K562 (cell line): ENCODE measurements around the gene GOLGA8A. TPM values are rescaled to one million over a fixed set of nuclear protein-coding genes. Genes with fewer than 3 reads are reported as not detected.

ENCODE experiments used
- CBX3 ChIP-seq, 2 experiments: IDR thresholded peaks; 1 replicate in 1 of 2; 2 replicates in 1 of 2; pipeline ENCODE4 v1.6.1; 2012; ENCODE audit warnings: inconsistent platforms in 2 of 2, low read length in 2 of 2, borderline replicate concordance in 1 of 2, control low read depth in 1 of 2
- CEBPG ChIP-seq, 3 experiments: fragments of 200-800 bp in 1 of 3; sonication (Bioruptor generic) in 1 of 3; sonication (generic) in 1 of 3; formaldehyde crosslinking in 1 of 3; IDR thresholded peaks in 2 of 3; conservative IDR thresholded peaks in 1 of 3; 2 replicates each; pipeline versions ENCODE4 v1.6.1 to v1.8.0; 2016 to 2022; ENCODE audit warnings: missing compliant biosample characterization in 2 of 3, missing genetic modification characterization in 2 of 3, mild to moderate bottlenecking in 1 of 3, missing genetic modification reagents in 1 of 3
- ETV1 ChIP-seq: fragments of 450-650 bp; conservative IDR thresholded peaks from 2 replicates; pipeline ENCODE4 v1.6.1; 2016; ENCODE audit warnings: missing genetic modification characterization, control low read depth, low read depth, missing compliant biosample characterization
- GABPB1 ChIP-seq: sonication (generic); formaldehyde crosslinking; IDR thresholded peaks from 2 replicates; pipeline ENCODE4 v1.8.0; 2022; ENCODE audit warnings: mild to moderate bottlenecking, missing genetic modification reagents
- HDAC8 ChIP-seq: fragments of 450-650 bp; IDR thresholded peaks from 2 replicates; pipeline ENCODE4 v1.6.1; 2016; ENCODE audit warnings: mild to moderate bottlenecking, missing genetic modification characterization, moderate library complexity, missing compliant biosample characterization
- NFIX ChIP-seq: fragments of 250-450 bp; sonication (Bioruptor Pico); IDR thresholded peaks from 2 replicates; pipeline ENCODE4 v1.4.0; 2020; ENCODE audit warnings: low read depth, mild to moderate bottlenecking, moderate library complexity
- REST ChIP-seq, 2 experiments: fragments of 450-650 bp; formaldehyde crosslinking in 1 of 2; IDR thresholded peaks; 2 replicates each; pipeline versions ENCODE4 v1.4.0 to v1.6.1; 2014 to 2020; ENCODE audit warnings: mild to moderate bottlenecking in 2 of 2, borderline replicate concordance in 1 of 2, low read depth in 1 of 2
- SRSF1 ChIP-seq: fragments of 200-400 bp; formaldehyde crosslinking; IDR thresholded peaks from 2 replicates; pipeline ENCODE4 v1.6.1; 2017; ENCODE audit warnings: mild to moderate bottlenecking, low read depth, low read length, moderate library complexity
- TAF7 ChIP-seq: fragments of 450-650 bp; IDR thresholded peaks from 2 replicates; pipeline ENCODE4 v1.6.1; 2016; ENCODE audit warnings: missing genetic modification characterization, missing compliant biosample characterization
- TEAD1 ChIP-seq, 2 experiments: fragments of 450-650 bp in 1 of 2; sonication (generic) in 1 of 2; formaldehyde crosslinking; IDR thresholded peaks; 2 replicates each; pipeline versions ENCODE4 v1.4.0 to v1.8.0; 2020 to 2022; ENCODE audit warnings: mild to moderate bottlenecking in 2 of 2, missing genetic modification reagents in 1 of 2
- ZFP91 ChIP-seq: sonication (generic); formaldehyde crosslinking; IDR thresholded peaks from 2 replicates; pipeline ENCODE4 v1.8.0; 2022; ENCODE audit warnings: mild to moderate bottlenecking, missing genetic modification reagents
- ZNF12 ChIP-seq: sonication (generic); formaldehyde crosslinking; IDR thresholded peaks from 2 replicates; pipeline ENCODE4 v1.4.0; 2020; ENCODE audit warnings: mild to moderate bottlenecking, missing genetic modification reagents
- ZNF280A ChIP-seq: fragments of 450-650 bp; IDR thresholded peaks from 2 replicates; pipeline ENCODE4 v1.6.1; 2018; ENCODE audit warnings: mild to moderate bottlenecking, low read depth; ENCODE audit not compliant: partially characterized antibody
- ZNF655 ChIP-seq: fragments of 250-450 bp; sonication (Bioruptor Pico); IDR thresholded peaks from 2 replicates; pipeline ENCODE4 v1.5.0; 2021
- ZNF695 ChIP-seq: fragments of 450-650 bp; formaldehyde crosslinking; IDR thresholded peaks from 2 replicates; pipeline ENCODE4 v1.4.0; 2020; ENCODE audit warnings: mild to moderate bottlenecking, moderate library complexity
- polyA plus RNA-seq, 8 experiments: library from polyadenylated mRNA; depleted of rRNA in 4 of 8; stranded (reverse) in 5 of 8; unstranded in 3 of 8; fragments of >200 nt; fragmentation: Nextera tagmentation in 2 of 8; fragmentation: Illumina TruSeq in 1 of 8; extraction: Ambion mirVana in 2 of 8; extraction: Trizol in 1 of 8; gene quantifications; 2 replicates each; pipeline versions ENCODE4 v1.2.1 to v1.2.3, GENCODE V29; 2011 to 2014; ENCODE audit warnings: inconsistent platforms in 1 of 8, missing spikeins in 1 of 8
- total RNA-seq, 7 experiments: library from RNA; depleted of rRNA in 6 of 7; stranded (reverse); fragments of >200 nt in 6 of 7; fragmentation: Illumina TruSeq in 2 of 7; extraction: Trizol in 2 of 7; gene quantifications; 2 replicates each; pipeline versions ENCODE4 v1.2.1 to v1.2.3, GENCODE V29; 2011 to 2021; ENCODE audit warnings: low replicate concordance in 1 of 7

Gene GOLGA8A
- total and polyA plus RNA-seq, 9 of the 15 experiments (the other 6 are each of a cell fraction or from before 2014, with no cell fraction given): 11.2 to 191 (median 56.3) TPM

GRCh38 chr15:34437687-34438086 is at the start of gene GOLGA8A (continued):
- no peak for TF ChIP-seq REST (IDR thresholded peaks at IDR 0.05; ENCODE audit: borderline replicate concordance)
- TF ChIP-seq REST (CRISPR knock-in tag; IDR thresholded peaks at IDR 0.05; ENCODE audit: low read depth): no peak
- no peak for TF ChIP-seq ZNF12
- no peak for TF ChIP-seq GABPB1 (CRISPR knock-in tag)
- no peak for TF ChIP-seq TAF7
- no peak for TF ChIP-seq ZNF655 (CRISPR knock-in tag)
- no peak for TF ChIP-seq ZNF695
- TF ChIP-seq HDAC8 (tag): no peak
- no peak for TF ChIP-seq CEBPG (CRISPR knock-in tag; IDR thresholded peaks at IDR 0.05)
- TF ChIP-seq CEBPG (tag; conservative IDR thresholded peaks at IDR 0.05 in 1 of 2, IDR thresholded peaks at IDR 0.05 in 1 of 2): no peak
- peak in 1 of 2 experiments; percentile 76; a peak in 1 of 3 replicates for TF ChIP-seq CBX3 (IDR thresholded peaks at IDR 0.05; ENCODE audit: borderline replicate concordance in 1 of 2, low read length in 2 of 2)
- no peak for TF ChIP-seq ETV1 (tag)
- no peak for TF ChIP-seq NFIX (CRISPR knock-in tag)
- TF ChIP-seq SRSF1: no peak
- TF ChIP-seq TEAD1 (CRISPR knock-in tag; IDR thresholded peaks at IDR 0.05): peak; percentile 67 to 86; a peak in 2 of 4 replicates
- TF ChIP-seq ZFP91 (CRISPR knock-in tag): no peak
- TF ChIP-seq ZNF280A: no peak
